GM19438 (cell line): ENCODE results near the gene PRKCD.

ENCODE experiments used
- ATAC-seq: cut with Tn5 transposase; IDR thresholded peaks from one replicate; pipeline ENCODE4 v1.9.1; 2021; ENCODE audit warnings: low read depth; ENCODE audit not compliant: unreplicated experiment

Gene PRKCD

DNA sequence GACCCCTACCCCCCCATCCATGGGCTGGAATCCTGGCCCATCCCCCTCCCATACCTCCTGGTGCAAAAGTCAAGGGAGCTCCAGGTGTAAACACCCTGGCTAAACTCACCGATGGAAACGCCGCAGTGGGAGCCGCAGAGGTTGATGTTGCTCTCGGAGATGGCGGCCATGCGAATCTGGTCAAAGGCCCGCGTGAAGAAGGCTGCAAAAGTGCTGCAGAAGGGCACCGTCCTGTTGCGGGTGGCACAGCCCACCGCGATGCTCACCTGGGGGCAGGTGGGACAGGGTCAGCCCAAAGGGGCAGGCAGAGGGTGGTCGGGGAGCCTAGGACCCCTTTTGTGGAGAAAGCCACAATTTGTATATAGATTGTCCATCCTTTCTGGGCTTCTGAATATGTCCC lies 68.2 kb downstream of the PRKCD start:
- ATAC-seq = no peak

DNA sequence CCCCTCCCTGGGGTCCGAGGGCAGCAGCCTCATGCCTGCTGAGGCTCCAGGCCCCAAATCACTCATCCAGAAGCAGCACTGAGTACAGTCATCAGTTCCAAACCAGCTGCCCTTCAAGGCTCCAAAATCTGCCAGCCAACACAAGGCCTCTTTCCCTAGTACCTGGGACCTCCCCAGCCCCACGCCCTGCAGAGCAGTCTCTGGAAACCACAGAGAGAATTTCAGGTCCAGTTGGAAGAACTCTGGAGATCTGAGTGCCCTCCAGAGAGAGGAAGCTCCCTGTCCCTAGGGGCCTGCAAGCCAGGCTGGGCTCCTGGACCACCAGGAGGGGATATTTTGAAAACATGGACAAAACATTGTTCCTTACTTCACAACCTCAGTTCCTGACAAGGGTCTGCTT lies 68.6 kb downstream of the PRKCD start:
- ATAC-seq = no peak

DNA sequence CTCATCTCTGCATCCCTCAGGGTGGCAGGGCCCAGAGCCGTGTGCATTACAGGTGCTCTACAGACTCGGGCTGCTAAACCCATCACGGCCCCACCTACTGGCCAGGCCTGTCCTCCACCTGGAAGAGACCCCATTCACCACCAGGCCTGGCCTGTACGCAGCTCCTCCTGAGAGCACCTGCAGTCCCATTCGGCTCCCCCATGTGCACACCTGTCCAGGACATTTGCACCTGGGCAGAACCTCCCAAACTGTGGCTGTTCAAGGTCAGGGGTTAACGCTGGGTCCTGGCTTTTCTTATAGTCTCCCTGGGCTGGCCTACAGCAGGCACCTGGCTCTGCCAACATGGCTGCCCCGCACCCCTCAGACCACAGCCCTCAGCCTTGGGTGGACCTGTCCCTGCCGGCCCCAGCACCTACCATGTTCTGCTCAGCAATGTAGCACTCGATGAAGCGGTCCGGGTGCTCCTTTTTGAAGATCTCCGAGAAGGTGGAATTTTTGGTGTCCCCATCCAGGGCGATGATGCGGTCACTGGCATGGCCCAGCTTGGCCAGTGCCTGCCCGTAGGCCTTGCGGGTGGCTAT lies 69.1 kb downstream of the PRKCD start:
- no peak for ATAC-seq

DNA sequence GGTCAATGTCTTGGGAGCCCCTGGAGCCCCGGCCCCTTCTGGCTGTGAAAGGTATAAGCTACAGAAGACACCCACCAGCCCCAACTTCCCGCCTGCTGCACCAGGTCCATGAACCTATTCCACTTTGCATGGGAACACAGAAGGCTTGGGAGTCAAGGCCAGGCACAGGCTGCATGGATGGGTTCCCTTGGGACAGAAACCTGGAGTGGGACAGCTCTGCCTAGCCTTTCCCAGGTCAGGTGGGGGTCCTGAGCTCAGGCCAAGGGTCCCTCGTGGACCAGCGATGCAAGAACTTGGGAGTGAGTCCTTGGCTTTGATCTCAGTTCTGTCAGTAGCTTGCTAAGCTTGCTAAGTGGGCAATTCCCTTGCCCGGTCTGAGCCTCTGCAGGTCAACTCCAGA lies 69.8 kb downstream of the PRKCD start:
- ATAC-seq = no peak

DNA sequence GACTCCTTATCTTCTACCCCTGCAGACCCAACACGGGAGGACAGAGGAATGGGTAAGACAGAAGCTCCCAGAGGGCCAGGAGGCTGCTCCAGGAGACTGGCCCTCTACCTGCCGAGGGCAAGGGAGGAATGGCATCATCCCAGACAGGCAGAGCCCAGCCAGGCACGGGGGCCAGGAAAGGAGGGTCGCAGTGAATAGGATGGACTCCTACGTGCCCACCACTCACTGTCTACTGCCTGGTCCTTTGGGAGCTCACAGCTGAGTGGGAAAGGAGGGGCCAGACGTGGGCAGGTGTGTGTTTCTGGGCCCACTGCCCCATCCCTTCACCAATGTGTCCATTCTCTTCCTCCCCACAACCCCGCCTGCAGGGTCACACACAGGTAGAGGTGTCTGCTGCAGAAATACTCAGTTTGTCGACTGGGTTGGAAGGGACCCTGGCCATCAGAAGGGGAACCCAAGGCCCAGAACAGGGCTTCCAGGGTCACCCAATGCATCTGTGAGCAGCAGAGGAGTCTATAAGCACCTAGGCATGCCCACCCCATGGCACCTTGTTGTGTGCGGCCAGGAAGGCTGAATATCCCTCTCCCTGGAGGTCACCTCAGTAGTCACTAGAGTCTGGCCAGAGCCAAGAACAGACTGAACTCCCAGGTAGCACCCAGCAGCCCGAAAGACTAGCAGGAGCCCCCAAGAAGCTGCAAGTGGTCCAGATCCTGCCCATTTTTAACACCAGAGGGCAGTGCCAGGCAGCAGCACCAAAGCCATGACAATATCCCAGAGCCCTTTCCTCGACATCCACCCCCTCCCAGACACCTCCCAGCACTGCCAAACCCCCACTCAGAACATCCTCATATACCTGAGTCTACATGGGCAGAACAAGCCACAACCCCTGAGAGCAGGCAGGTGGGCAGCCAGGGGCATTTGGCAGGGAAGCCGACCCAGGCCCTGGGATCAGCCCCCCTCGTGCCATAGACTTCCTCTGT lies 70.8 kb downstream of the PRKCD start:
- no peak for ATAC-seq

DNA sequence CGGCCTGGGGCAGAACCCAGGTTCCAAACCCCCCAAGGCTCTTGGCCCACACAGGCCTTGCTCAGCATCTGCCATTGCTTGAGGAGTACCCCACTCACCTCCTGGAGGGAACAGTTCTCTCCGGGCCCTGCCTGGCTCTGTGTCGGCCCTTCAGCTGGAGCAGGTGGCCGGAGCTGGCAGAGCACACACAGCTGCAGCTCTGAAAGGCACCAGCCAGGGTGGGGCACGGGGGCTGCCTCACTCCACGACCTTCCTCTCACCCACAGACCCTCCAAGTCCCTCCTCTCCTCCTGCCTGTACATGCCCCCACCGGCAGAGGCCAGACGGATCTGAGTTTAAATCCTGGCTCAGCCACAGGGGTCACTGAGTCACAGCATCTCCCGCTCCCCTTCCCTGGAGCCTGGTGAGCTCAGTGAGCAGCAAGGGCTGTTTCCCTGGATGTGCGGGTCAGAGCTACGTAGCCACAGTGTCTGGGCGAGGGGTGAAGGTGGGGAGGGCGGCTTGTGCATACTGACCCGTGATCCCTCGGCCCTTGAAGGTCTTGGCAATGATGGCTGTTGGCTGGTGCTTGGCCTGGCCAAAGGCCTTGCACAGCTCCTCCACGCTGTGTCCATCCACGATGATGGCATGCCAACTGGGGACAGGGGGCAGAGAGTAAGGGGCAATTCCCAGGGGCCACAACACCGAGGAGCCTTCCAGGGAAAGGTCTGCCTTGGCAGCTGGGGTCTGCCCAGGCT lies 71.8 kb downstream of the PRKCD start:
- ATAC-seq = no peak

DNA sequence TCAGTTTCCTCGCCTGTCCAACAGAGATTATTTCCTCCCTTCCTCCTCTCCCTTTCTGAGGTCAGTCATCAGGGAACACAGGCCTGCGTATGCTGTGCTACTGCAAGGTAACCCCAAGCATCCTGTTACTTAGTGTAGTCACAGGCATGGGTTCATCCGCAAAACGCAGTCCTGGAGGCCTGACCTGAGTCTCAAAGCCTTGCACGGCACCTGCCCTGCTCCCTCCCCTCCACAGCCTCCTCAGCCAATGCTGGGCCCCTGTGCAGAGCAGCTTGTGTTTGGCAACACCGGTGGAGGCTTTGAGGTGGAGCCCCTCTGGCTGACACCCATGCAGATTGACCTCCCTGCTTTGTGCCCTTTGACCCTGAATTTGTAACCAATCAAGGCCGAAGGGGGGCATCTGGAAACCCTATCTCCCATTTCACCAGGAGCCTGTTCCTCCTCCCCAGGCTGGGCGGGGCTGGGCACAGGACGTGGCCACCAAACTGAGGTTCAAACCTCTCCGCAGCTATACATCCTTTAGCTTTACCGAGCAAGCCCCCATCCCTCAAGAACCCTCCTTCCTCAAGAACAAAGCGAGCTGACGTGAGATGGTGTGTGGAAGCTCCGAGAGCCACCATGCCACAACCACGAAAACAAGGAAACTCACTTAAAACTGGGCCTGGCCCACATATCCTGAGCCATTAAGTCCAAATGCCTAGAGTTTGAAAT lies 73.3 kb downstream of the PRKCD start:
- ATAC-seq = no peak

DNA sequence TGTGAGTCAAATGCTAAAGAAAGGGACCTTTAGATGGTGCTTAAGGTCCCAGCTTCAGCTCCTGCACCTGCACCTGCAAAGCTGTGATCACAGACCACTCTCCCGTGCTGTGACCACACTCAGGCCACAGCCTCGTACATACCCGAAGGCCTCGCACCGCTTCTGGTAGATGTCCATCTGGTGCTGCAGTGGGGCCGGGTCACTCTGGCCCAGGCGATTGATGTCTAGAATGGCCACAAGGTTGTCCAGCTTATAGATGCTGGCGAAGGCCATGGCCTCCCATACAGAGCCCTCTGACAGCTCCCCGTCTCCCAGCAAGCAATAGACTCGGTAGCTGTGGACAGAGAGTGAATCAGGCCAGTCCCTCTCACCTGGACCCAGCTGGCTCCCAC lies 73.8 kb downstream of the PRKCD start:
- ATAC-seq = no peak

DNA sequence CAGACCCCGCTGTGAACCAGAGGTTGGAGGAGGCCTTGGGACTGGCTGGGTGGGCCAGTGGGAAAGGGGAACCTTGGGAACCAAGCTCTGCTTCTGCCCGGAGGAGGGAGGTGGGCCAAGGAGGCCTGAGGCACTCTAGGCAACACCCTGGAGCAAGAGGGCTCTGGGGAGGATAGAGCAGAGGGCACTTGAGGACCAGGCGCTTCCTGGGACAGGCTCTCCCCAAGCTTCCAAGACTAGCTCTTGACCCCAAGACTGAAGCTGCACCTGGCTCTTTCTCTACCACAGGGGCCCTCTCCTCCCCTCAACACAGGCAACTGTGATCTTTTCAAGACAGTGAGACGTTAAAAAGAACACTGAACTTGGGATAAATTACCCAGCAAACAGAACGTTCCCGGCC lies 74.5 kb downstream of the PRKCD start:
- no peak for ATAC-seq

DNA sequence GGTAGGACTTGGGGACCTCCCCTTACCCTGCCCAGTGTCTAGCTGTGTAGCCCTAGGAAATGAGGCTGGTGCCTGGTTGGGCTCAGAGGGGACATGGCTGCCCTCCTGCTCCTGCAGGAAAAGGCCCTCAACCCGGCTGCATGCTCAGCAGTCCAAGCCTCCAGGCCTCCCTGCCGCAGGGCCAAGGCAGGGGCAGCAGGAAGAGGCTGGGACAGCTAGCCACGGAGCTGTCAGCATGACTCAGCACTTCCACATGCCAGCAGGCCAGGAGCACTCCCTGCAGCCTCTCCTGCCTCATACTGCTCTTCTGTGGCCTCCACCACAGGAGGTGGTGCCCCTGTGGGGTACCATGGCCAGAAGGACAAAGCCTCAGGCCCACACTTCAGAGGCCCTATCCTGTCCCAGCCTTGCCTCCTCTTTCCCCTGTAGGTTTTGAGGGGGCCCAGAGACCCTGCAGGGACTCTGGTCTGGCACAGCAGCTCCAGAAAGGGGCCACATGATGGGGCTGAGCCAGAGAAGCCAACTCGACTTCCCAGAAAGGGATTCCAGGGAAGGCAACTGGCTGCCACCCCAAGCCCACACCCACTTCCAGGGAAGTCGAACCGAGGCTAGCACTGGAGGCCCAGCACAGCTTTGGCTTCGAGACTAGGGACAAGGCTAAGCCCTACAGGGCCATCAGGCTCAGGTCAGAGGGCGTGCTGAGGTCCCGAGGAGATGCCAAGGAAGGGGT lies 75.3 kb downstream of the PRKCD start:
- no peak for ATAC-seq

DNA sequence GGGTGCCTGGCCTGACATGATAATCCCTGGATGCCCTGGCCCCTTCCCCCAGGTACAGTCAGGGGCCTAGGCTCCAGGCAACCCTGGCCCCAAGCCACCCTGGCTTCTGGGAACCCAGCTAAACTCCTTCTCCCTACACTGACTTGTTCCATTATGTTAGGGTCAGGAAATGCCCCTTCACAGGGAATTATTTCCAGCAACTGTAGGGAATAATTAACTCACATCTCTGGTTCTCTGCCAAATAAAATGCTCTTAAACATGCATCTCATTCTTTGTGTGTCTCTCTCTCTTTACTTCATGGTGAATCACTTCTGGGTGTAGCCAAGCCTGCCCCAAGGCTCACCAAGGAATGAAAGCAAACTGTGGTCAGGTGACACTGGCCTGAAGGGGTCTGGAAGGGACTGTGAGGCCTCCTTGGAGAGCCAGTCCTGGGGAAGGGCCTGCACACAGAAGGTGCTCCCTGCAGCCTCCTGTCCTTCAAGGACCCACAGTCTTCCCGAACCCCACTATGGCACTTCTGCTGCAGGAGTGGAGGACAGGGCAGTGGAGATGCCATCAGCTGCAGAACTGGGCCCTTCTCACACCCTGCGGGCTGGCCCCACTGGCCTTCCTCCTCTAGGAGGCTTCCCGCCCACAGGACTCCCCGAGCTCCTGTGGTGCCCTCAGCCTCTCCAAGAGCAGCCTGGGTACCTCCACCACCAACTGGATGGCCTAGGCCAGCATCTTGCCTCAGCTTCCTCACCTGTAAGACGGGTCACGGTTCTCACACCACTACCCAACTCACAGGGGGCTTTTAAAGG lies 77.2 kb downstream of the PRKCD start:
- no peak for ATAC-seq

DNA sequence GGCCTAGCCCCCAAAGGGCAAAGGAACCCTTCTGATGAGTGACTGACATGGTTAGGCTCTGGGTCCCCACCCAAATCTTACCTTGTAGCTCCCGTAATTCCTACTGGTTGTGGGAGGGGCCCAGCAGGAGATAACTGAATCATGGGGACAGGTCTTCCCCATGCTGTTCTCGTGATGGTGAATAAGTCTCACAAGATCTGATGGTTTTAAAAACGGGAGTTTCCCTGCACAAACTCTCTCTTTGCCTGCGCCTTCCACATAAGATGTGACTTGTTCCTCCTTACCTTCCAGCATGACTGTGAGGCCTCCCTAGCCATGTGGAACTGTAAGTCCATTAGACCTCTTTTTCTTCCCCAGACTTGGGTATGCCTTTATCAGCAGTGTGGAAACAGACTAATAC lies 77.9 kb downstream of the PRKCD start:
- no peak for ATAC-seq

DNA sequence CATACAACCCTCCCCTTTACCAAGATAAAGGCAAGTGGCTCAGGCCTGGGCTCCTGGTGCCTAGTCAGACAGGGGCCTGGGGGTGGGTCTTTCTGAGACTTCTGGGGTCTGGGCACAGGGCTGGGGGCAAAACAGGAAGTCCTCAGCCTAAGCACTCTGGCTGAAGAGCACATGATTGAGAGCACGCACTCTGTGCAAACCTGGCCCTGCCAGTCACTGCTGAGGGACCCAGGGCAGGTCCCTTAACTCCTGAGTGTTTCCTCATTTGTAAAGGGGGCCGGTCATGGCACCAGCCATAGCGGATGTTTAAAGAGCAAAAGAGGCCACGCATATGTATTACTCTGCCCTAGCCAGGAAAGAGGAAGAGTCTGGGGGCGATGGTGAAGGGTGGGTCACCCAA lies 78.8 kb downstream of the PRKCD start:
- ATAC-seq = no peak

DNA sequence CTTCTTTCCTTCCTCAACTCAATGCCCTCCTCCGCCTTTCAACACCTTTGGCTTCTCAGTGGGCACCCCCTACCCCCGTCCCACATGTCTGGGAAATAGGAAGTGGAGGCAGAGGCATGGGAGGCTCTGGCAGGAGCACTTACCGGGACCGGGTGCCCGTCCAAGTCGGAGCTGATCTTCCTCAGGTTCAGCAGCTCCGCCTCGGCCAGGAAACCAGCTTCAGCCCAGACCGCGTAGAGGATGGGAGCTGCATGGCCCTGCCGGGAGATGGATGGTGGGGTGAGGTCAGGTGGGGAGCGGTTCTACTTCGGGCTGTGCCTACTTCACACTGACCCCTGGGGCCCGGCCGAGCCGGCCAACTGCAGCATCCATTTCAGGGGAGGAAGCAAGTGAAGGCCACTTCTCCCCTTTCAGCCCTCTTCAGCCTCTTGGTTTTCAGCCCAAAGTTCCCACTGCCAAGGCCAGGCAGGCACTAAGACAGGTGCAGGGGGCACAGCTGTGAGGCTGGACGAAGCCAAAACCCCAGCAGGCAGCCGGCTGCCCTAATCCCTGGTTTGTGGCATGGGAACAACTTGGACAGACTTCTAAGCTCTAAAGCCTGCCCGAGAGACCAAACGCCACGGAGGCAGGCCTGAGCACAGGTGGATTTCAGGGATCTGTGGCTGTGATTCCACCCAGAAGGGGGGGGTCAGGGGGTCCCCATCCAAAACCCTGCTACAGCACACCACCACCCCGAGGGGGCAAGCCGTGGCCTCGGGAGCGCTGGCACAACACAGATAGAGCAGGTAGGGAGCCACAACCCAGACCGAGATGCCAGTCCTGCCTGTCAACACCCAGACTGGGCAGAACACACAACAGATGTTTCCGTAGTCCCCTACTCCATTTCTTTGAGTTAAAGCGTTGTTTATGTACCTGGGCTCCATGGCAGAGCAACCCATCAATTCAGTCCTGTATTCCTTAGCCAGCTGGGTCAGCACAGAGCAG lies 80.3 kb downstream of the PRKCD start:
- ATAC-seq = no peak

DNA sequence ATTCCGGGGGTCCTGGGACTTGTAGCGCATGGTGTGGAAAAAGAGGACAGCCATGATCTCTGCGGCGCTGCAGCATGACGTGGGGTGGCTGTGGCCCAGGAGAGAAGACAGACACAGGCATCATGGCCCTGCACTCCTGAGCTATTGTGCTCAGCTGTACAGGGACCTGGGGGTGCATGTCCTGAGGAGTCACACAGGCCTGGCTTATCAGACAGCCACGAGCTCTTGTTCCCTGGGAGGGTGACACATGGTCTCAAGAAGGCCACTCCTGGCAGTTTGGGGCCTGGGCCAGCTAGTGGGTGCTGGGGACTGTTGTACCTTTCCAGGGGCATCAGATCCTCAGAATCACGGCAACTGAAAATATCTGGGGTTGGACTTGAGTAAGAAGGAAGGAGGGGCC lies 81.1 kb downstream of the PRKCD start:
- no peak for ATAC-seq
